GM10266 (cell line): ENCODE data around the gene RSPO4.

Experiments
- DNase-seq: peaks from one replicate; pipeline ENCODE4 v3.0.0; 2012; ENCODE audit errors: extremely low spot score
- CTCF ChIP-seq: IDR thresholded peaks from 2 replicates; pipeline ENCODE4 v1.5.1; 2012; ENCODE audit warnings: mild to moderate bottlenecking, low read depth; ENCODE audit not compliant: control insufficient read depth, insufficient read depth; ENCODE audit errors: missing control alignments

The RSPO4 gene

GRCh38 chr20:944148-944547 lies 58.0 kb downstream of the RSPO4 start:
- no peak for TF ChIP-seq CTCF
- DNase-seq = no peak

- DNase-seq = no peak
- no peak for TF ChIP-seq CTCF
These were observed 59.5 kb downstream of the RSPO4 start for GRCh38 chr20:942611-943010.

GRCh38 chr20:940926-941325 lies 61.2 kb downstream of the RSPO4 start:
- TF ChIP-seq CTCF = no peak
- no peak for DNase-seq

GRCh38 chr20:939606-940005 lies 62.5 kb downstream of the RSPO4 start:
- TF ChIP-seq CTCF = no peak
- DNase-seq = no peak

GRCh38 chr20:934186-934840 lies 67.8 kb downstream of the RSPO4 start:
- no peak for TF ChIP-seq CTCF
- no peak for DNase-seq

GRCh38 chr20:933029-933428 lies 69.1 kb downstream of the RSPO4 start:
- no peak for TF ChIP-seq CTCF
- DNase-seq = no peak

GRCh38 chr20:931401-931800 lies 70.7 kb downstream of the RSPO4 start:
- DNase-seq = no peak
- no peak for TF ChIP-seq CTCF
